ENCODE results near the gene RAE1. TPM values are rescaled to one million over a fixed set of nuclear protein-coding genes. Genes with fewer than 3 reads are reported as not detected.

Gene RAE1
- total and polyA plus RNA-seq, 2 of the 4 experiments (the other 2 are of a cell fraction), result 32.8 to 80.5 TPM

DNA sequence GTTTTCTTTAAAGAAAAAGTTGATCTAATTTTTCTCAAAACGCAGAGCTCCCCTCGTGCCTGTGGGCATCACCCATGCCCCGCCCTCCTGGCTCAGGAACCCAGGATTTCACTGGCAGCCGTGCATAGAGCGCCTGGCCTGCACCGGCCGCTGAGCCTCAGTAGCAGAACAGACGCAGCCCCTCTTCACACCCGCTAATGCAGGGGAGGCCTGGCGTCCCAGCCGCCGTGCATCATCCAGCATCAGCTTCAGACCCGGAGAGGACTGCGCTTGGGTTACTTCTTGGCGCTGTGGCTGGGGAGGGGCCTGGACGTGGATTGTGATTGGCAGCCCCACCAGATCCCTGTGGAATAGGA lies 58.2 kb downstream of the RAE1 start:
- DNase-seq (no peak), ATAC-seq (ENCODE audit: low read depth) (no peak)
- H3K4me2 ChIP-seq (ENCODE audit: low read depth, low read length), result no peak overlapping the region
- no peak overlapping the region for H3K56ac ChIP-seq (ENCODE audit: extremely low read depth, insufficient read depth, low read length)
- no peak overlapping the region for H3K18ac ChIP-seq (ENCODE audit: low read depth, low read length)
- BruUV-seq (replicated peaks), result no TSS peak
- no peak overlapping the region for H4K5ac ChIP-seq (ENCODE audit: low read depth, low read length)
- no CpG with 5 or more reads among the region's 16 CpGs for WGBS, 2 experiments (ENCODE audit: extremely low coverage in 2 of 2, insufficient read length in 1 of 2)
- no peak overlapping the region for H3K27ac ChIP-seq (ENCODE audit: insufficient read depth, low read length)
- ChIA-PET CTCF (no interaction called here), POLR2A (ENCODE audit: unreplicated experiment) (no interaction called here)
- H3K4me3 ChIP-seq (ENCODE audit: insufficient read depth, low read depth, low read length), result no peak overlapping the region
- H3K14ac ChIP-seq (replicated peaks; ENCODE audit: low read depth, low read length), result no peak overlapping the region
- no peak overlapping the region for H2BK120ac ChIP-seq (ENCODE audit: low read depth, low read length)
- in situ Hi-C loops (cut with MboI; ENCODE audit: low sequenced_read_pairs) (no loop called here), dilution Hi-C loops (cut with HindIII; ENCODE audit: low sequenced_read_pairs, unreplicated experiment) (no loop called here), intact Hi-C loops (cut with micrococcal nuclease) (no loop called here)
- no peak overlapping the region for H2AFZ ChIP-seq (replicated peaks; ENCODE audit: low read length, poor library complexity)
- no peaks in the 10 kb centered on the region for H3K79me1 ChIP-seq (ENCODE audit: low read depth in 1 of 2, low read length in 2 of 2)
- H3K9me3 ChIP-seq (ENCODE audit: control insufficient read depth, insufficient read depth, low read length), result no peaks in the 10 kb centered on the region
- H4K20me1 ChIP-seq (ENCODE audit: insufficient read depth, low read length), result no peaks in the 10 kb centered on the region
- no peak overlapping the region for H2BK15ac ChIP-seq (ENCODE audit: low read depth, low read length)
- H3K27me3 ChIP-seq (ENCODE audit: control insufficient read depth, insufficient read depth, low read length), result no peaks in the 10 kb centered on the region
- H4K8ac ChIP-seq (ENCODE audit: low read depth in 2 of 2, low read length in 2 of 2), result no peak overlapping the region
- no peak overlapping the region for H2BK20ac ChIP-seq (ENCODE audit: low read depth, low read length)
- H2BK5ac ChIP-seq (ENCODE audit: low read depth, low read length, poor library complexity, severe bottlenecking), result no peak overlapping the region
- H2AK9ac ChIP-seq (replicated peaks; ENCODE audit: low read depth, low read length, poor library complexity), result no peak overlapping the region
- TF ChIP-seq MAZ (IDR thresholded peaks at IDR 0.05; ENCODE audit: borderline replicate concordance, low read depth, low read length), result no peak
- TF ChIP-seq, protein P1, sequence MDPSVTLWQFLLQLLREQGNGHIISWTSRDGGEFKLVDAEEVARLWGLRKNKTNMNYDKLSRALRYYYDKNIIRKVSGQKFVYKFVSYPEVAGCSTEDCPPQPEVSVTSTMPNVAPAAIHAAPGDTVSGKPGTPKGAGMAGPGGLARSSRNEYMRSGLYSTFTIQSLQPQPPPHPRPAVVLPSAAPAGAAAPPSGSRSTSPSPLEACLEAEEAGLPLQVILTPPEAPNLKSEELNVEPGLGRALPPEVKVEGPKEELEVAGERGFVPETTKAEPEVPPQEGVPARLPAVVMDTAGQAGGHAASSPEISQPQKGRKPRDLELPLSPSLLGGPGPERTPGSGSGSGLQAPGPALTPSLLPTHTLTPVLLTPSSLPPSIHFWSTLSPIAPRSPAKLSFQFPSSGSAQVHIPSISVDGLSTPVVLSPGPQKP (IDR thresholded peaks at IDR 0.05; ENCODE audit: borderline replicate concordance, low read depth, low read length), result no peak
- no peak for TF ChIP-seq RAD21 (IDR thresholded peaks at IDR 0.05; ENCODE audit: low read length)
- TF ChIP-seq, protein P2, sequence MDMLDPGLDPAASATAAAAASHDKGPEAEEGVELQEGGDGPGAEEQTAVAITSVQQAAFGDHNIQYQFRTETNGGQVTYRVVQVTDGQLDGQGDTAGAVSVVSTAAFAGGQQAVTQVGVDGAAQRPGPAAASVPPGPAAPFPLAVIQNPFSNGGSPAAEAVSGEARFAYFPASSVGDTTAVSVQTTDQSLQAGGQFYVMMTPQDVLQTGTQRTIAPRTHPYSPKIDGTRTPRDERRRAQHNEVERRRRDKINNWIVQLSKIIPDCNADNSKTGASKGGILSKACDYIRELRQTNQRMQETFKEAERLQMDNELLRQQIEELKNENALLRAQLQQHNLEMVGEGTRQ (IDR thresholded peaks at IDR 0.05; ENCODE audit: low read depth, low read length), result no peak
- TF ChIP-seq, protein P3, sequence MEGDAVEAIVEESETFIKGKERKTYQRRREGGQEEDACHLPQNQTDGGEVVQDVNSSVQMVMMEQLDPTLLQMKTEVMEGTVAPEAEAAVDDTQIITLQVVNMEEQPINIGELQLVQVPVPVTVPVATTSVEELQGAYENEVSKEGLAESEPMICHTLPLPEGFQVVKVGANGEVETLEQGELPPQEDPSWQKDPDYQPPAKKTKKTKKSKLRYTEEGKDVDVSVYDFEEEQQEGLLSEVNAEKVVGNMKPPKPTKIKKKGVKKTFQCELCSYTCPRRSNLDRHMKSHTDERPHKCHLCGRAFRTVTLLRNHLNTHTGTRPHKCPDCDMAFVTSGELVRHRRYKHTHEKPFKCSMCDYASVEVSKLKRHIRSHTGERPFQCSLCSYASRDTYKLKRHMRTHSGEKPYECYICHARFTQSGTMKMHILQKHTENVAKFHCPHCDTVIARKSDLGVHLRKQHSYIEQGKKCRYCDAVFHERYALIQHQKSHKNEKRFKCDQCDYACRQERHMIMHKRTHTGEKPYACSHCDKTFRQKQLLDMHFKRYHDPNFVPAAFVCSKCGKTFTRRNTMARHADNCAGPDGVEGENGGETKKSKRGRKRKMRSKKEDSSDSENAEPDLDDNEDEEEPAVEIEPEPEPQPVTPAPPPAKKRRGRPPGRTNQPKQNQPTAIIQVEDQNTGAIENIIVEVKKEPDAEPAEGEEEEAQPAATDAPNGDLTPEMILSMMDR (conservative IDR thresholded peaks at IDR 0.05; ENCODE audit: low read depth, low read length), result no peak
- no peak for TF ChIP-seq CEBPB (IDR thresholded peaks at IDR 0.05; ENCODE audit: low read depth, low read length)
- no peak for TF ChIP-seq MXI1 (IDR thresholded peaks at IDR 0.05; ENCODE audit: borderline replicate concordance, low read depth, low read length)
- no peak for TF ChIP-seq SMC3 (IDR thresholded peaks at IDR 0.05; ENCODE audit: low read depth, low read length)
- no peak for TF ChIP-seq CHD1 (IDR thresholded peaks at IDR 0.05; ENCODE audit: low read depth, low read length)
- no peak for TF ChIP-seq RFX5 (IDR thresholded peaks at IDR 0.05; ENCODE audit: low read depth, low read length)
- TF ChIP-seq NFE2L2 (IDR thresholded peaks at IDR 0.05; ENCODE audit: low read depth, low read length), result no peak
- no peaks in the 10 kb centered on the region; the same call in 1 of the 2 replicates for H3K9me1 ChIP-seq (ENCODE audit: insufficient read depth, low read length)
- H3K23ac ChIP-seq (ENCODE audit: low read depth, low read length), result no peak overlapping the region
- peaks cover 16% of the 10 kb centered on the region for H3K36me3 ChIP-seq (ENCODE audit: control insufficient read depth, insufficient read depth, low read length)
- no peak overlapping the region for H2AK5ac ChIP-seq (ENCODE audit: low read depth, low read length)
- H4K91ac ChIP-seq (ENCODE audit: insufficient read depth, low read depth, low read length), result no peak overlapping the region
- no peak overlapping the region for H3K4ac ChIP-seq (ENCODE audit: low read depth, low read length)
- H3K4me1 ChIP-seq (ENCODE audit: control insufficient read depth, insufficient read depth, low read length), result peaks cover 2% of the 10 kb centered on the region; the same call in 1 of the 2 replicates
- H3K9ac ChIP-seq (ENCODE audit: low read depth, low read length), result no peak overlapping the region

Data from IMR-90 (cell line).